ENCODE measurements around the gene SERINC5. TPM values are rescaled to one million over a fixed set of nuclear protein-coding genes. Genes with fewer than 3 reads are reported as not detected.

Gene SERINC5
- total RNA-seq, 1 experiment from 2014 or later = 128 TPM

GRCh38 chr5:80117446-80117845 is 138.4 kb downstream of the SERINC5 start:
- ATAC-seq (no peak), DNase-seq (ENCODE audit: low spot score) (no peak)
- Mint-ChIP-seq H3K27me3 (ENCODE audit: low read depth) (no peaks in the 10 kb centered on the region; the same call in 1 of the 2 replicates), H3K36me3 (peaks cover 29% of the 10 kb centered on the region), H3K4me1 (peaks cover 7% of the 10 kb centered on the region), H3K27ac (no peak overlapping the region), H3K4me3 (no peak overlapping the region), H3K9me3 (peaks cover 30% of the 10 kb centered on the region)
- ChIA-PET POLR2A (no interaction called here), CTCF (interaction anchor here (1.3 kb wide), 1 partner anchor 8 kb away, joined by 4 read pairs; no protein-coding TSS in a partner anchor)
- TF ChIP-seq, protein P1, sequence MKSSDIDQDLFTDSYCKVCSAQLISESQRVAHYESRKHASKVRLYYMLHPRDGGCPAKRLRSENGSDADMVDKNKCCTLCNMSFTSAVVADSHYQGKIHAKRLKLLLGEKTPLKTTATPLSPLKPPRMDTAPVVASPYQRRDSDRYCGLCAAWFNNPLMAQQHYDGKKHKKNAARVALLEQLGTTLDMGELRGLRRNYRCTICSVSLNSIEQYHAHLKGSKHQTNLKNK (CRISPR knock-in tag; IDR thresholded peaks at IDR 0.05) = no peak
- TF ChIP-seq, protein P2, sequence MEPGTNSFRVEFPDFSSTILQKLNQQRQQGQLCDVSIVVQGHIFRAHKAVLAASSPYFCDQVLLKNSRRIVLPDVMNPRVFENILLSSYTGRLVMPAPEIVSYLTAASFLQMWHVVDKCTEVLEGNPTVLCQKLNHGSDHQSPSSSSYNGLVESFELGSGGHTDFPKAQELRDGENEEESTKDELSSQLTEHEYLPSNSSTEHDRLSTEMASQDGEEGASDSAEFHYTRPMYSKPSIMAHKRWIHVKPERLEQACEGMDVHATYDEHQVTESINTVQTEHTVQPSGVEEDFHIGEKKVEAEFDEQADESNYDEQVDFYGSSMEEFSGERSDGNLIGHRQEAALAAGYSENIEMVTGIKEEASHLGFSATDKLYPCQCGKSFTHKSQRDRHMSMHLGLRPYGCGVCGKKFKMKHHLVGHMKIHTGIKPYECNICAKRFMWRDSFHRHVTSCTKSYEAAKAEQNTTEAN (CRISPR knock-in tag; IDR thresholded peaks at IDR 0.05) = no peak
- no peak for TF ChIP-seq ZNF423 (CRISPR knock-in tag; IDR thresholded peaks at IDR 0.05)
- TF ChIP-seq, protein P3, sequence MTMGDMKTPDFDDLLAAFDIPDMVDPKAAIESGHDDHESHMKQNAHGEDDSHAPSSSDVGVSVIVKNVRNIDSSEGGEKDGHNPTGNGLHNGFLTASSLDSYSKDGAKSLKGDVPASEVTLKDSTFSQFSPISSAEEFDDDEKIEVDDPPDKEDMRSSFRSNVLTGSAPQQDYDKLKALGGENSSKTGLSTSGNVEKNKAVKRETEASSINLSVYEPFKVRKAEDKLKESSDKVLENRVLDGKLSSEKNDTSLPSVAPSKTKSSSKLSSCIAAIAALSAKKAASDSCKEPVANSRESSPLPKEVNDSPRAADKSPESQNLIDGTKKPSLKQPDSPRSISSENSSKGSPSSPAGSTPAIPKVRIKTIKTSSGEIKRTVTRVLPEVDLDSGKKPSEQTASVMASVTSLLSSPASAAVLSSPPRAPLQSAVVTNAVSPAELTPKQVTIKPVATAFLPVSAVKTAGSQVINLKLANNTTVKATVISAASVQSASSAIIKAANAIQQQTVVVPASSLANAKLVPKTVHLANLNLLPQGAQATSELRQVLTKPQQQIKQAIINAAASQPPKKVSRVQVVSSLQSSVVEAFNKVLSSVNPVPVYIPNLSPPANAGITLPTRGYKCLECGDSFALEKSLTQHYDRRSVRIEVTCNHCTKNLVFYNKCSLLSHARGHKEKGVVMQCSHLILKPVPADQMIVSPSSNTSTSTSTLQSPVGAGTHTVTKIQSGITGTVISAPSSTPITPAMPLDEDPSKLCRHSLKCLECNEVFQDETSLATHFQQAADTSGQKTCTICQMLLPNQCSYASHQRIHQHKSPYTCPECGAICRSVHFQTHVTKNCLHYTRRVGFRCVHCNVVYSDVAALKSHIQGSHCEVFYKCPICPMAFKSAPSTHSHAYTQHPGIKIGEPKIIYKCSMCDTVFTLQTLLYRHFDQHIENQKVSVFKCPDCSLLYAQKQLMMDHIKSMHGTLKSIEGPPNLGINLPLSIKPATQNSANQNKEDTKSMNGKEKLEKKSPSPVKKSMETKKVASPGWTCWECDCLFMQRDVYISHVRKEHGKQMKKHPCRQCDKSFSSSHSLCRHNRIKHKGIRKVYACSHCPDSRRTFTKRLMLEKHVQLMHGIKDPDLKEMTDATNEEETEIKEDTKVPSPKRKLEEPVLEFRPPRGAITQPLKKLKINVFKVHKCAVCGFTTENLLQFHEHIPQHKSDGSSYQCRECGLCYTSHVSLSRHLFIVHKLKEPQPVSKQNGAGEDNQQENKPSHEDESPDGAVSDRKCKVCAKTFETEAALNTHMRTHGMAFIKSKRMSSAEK (CRISPR knock-in tag; IDR thresholded peaks at IDR 0.05; ENCODE audit: borderline replicate concordance) = no peak
- TF ChIP-seq ATF1 (CRISPR knock-in tag; IDR thresholded peaks at IDR 0.05) = no peak
- TF ChIP-seq ZBTB21 (CRISPR knock-in tag; IDR thresholded peaks at IDR 0.05; ENCODE audit: borderline replicate concordance) = no peak
- TF ChIP-seq GRHL2 (CRISPR knock-in tag; IDR thresholded peaks at IDR 0.05; ENCODE audit: insufficient replicate concordance, severe bottlenecking) = no peak
- no peak for TF ChIP-seq TCF7 (CRISPR knock-in tag; IDR thresholded peaks at IDR 0.05; ENCODE audit: low read depth)
- no peak for TF ChIP-seq PRDM15 (CRISPR knock-in tag; IDR thresholded peaks at IDR 0.05)
- TF ChIP-seq, protein P4, sequence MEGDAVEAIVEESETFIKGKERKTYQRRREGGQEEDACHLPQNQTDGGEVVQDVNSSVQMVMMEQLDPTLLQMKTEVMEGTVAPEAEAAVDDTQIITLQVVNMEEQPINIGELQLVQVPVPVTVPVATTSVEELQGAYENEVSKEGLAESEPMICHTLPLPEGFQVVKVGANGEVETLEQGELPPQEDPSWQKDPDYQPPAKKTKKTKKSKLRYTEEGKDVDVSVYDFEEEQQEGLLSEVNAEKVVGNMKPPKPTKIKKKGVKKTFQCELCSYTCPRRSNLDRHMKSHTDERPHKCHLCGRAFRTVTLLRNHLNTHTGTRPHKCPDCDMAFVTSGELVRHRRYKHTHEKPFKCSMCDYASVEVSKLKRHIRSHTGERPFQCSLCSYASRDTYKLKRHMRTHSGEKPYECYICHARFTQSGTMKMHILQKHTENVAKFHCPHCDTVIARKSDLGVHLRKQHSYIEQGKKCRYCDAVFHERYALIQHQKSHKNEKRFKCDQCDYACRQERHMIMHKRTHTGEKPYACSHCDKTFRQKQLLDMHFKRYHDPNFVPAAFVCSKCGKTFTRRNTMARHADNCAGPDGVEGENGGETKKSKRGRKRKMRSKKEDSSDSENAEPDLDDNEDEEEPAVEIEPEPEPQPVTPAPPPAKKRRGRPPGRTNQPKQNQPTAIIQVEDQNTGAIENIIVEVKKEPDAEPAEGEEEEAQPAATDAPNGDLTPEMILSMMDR (IDR thresholded peaks at IDR 0.05) = no peak
- TF ChIP-seq ZNF138 (CRISPR knock-in tag; conservative IDR thresholded peaks at IDR 0.05) = no peak
- no peak for TF ChIP-seq NFE2L1 (CRISPR knock-in tag; IDR thresholded peaks at IDR 0.05)
- TF ChIP-seq, protein P5, sequence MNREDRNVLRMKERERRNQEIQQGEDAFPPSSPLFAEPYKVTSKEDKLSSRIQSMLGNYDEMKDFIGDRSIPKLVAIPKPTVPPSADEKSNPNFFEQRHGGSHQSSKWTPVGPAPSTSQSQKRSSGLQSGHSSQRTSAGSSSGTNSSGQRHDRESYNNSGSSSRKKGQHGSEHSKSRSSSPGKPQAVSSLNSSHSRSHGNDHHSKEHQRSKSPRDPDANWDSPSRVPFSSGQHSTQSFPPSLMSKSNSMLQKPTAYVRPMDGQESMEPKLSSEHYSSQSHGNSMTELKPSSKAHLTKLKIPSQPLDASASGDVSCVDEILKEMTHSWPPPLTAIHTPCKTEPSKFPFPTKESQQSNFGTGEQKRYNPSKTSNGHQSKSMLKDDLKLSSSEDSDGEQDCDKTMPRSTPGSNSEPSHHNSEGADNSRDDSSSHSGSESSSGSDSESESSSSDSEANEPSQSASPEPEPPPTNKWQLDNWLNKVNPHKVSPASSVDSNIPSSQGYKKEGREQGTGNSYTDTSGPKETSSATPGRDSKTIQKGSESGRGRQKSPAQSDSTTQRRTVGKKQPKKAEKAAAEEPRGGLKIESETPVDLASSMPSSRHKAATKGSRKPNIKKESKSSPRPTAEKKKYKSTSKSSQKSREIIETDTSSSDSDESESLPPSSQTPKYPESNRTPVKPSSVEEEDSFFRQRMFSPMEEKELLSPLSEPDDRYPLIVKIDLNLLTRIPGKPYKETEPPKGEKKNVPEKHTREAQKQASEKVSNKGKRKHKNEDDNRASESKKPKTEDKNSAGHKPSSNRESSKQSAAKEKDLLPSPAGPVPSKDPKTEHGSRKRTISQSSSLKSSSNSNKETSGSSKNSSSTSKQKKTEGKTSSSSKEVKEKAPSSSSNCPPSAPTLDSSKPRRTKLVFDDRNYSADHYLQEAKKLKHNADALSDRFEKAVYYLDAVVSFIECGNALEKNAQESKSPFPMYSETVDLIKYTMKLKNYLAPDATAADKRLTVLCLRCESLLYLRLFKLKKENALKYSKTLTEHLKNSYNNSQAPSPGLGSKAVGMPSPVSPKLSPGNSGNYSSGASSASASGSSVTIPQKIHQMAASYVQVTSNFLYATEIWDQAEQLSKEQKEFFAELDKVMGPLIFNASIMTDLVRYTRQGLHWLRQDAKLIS (CRISPR knock-in tag; IDR thresholded peaks at IDR 0.05; ENCODE audit: borderline replicate concordance) = no peak

All from WTC11 (cell line).